Sciatic nerve (tissue), 2 donors: ENCODE measurements around the gene CARHSP1. TPM values are rescaled to one million over a fixed set of nuclear protein-coding genes. Genes with fewer than 3 reads are reported as not detected.
A peak's percentile ranks its signal among the peaks of the same experiment; 100 is the strongest.
"Not testable (repeated sequence)": the region's sequence is repeated elsewhere in the genome, so short reads cannot be mapped to it uniquely, and the experiment has no call there.

ENCODE experiments used
- ATAC-seq: fragments of 200-7000 bp; cut with Tn5 transposase; one replicate; pipeline ENCODE4 v1.9.1; 2020; ENCODE audit warnings: mild to moderate bottlenecking, moderate library complexity
- DNase-seq: peaks from one replicate; pipeline ENCODE4 v3.0.0-alpha.2; 2020; ENCODE audit warnings: low spot score
- intact Hi-C: fragments of 100-400 bp; cut with DNase I; formaldehyde crosslinking; loops from one replicate; pipeline ENCODE4 v1.14.2; 2022
- total RNA-seq: library from RNA; stranded (reverse); fragmentation: NEBNext Ultra II Directional; extraction: Animal tissue kit (Norgen Biotek cat#: 25700); gene quantifications from one replicate; pipeline ENCODE4 v1.2.1, GENCODE V29; 2021
- donor health status: DM: no; HTN: no; CAD: no.
- donor health status: DM: no; HTN: no; CAD: no.

CARHSP1 gene
- total RNA-seq, 1 donor from 2014 or later, result 118 TPM

GRCh38 chr16:8878523-8878911 lies 9.7 kb upstream of the CARHSP1 start:
- peak; percentile 53 for ATAC-seq
- intact Hi-C loops, result loop anchor here (10.0 kb wide), 1 partner anchor 84 kb away; the partner anchor contains the start of genes PMM2 and TMEM186
- no peak for DNase-seq

GRCh38 chr16:8877894-8878522 lies 9.2 kb upstream of the CARHSP1 start:
- DNase-seq (no peak), ATAC-seq (no peak)
- intact Hi-C loops, result loop anchor here (10.0 kb wide), 1 partner anchor 83 kb away; the partner anchor contains the start of genes PMM2 and TMEM186

GRCh38 chr16:8875317-8875716 lies 6.5 kb upstream of the CARHSP1 start:
- intact Hi-C loops, result loop anchor here (10.0 kb wide), 1 partner anchor 81 kb away; the partner anchor contains the start of genes PMM2 and TMEM186
- not testable (repeated sequence) for DNase-seq

GRCh38 chr16:8874388-8874787 lies 5.6 kb upstream of the CARHSP1 start:
- no peak for DNase-seq
- intact Hi-C loops, result loop anchor here (10.0 kb wide), 1 partner anchor 80 kb away; the partner anchor contains the start of genes PMM2 and TMEM186
- ATAC-seq, result no peak

More at GRCh38 chr16:8875317-8875716, 6.5 kb upstream of the CARHSP1 start:
- not testable (repeated sequence) for ATAC-seq

- intact Hi-C loops, result loop anchor here (10.0 kb wide), 1 partner anchor 79 kb away; the partner anchor contains the start of genes PMM2 and TMEM186
- not testable (repeated sequence) for DNase-seq, ATAC-seq
These were observed 5.0 kb upstream of the CARHSP1 start for GRCh38 chr16:8873866-8874195.

- intact Hi-C loops, result loop anchor here (10.0 kb wide), 1 partner anchor 78 kb away; the partner anchor contains the start of genes PMM2 and TMEM186
- no peak for DNase-seq
- ATAC-seq, result no peak
These were observed 4.4 kb upstream of the CARHSP1 start for GRCh38 chr16:8872967-8873865.

GRCh38 chr16:8872071-8872470 lies 3.3 kb upstream of the CARHSP1 start:
- DNase-seq, result no peak
- intact Hi-C loops, result loop anchor here (10.0 kb wide), 1 partner anchor 77 kb away; the partner anchor contains the start of genes PMM2 and TMEM186
- no peak for ATAC-seq

GRCh38 chr16:8869988-8870241 lies 1.1 kb upstream of the CARHSP1 start:
- DNase-seq, ATAC-seq: not testable (repeated sequence)
- intact Hi-C loops, result loop anchor here (10.0 kb wide), 2 partner anchors 75 to 1755 kb away; partner anchors contain the start of genes PMM2 and TMEM186

GRCh38 chr16:8869212-8869987 lies 594 bp upstream of the CARHSP1 start:
- DNase-seq (no peak), ATAC-seq (no peak)
- intact Hi-C loops, result loop anchor here (10.0 kb wide), 1 partner anchor 1755 kb away; no protein-coding TSS in a partner anchor

GRCh38 chr16:8867932-8868415 lies 832 bp downstream of the CARHSP1 start:
- ATAC-seq (no peak), DNase-seq (no peak)
- intact Hi-C loops, result loop anchor here (10.0 kb wide), 1 partner anchor 1757 kb away; no protein-coding TSS in a partner anchor

- DNase-seq (peak; percentile 83), ATAC-seq (peak; percentile 9)
- intact Hi-C loops, result loop anchor here (10.0 kb wide), 1 partner anchor 1757 kb away; no protein-coding TSS in a partner anchor
These were observed 1.4 kb downstream of the CARHSP1 start for GRCh38 chr16:8867216-8867931.

GRCh38 chr16:8866884-8867215 lies 2.0 kb downstream of the CARHSP1 start:
- ATAC-seq, result no peak
- DNase-seq, result no peak

GRCh38 chr16:8866118-8866883 lies 2.5 kb downstream of the CARHSP1 start:
- ATAC-seq (peak; percentile 57), DNase-seq (peak; percentile 79)
- intact Hi-C loops, result loop anchor here (10.0 kb wide), 1 partner anchor 1758 kb away; no protein-coding TSS in a partner anchor

More at GRCh38 chr16:8866884-8867215, 2.0 kb downstream of the CARHSP1 start:
- intact Hi-C loops, result loop anchor here (10.0 kb wide), 1 partner anchor 1758 kb away; no protein-coding TSS in a partner anchor

- ATAC-seq (no peak), DNase-seq (no peak)
- intact Hi-C loops, result loop anchor here (10.0 kb wide), 1 partner anchor 1759 kb away; no protein-coding TSS in a partner anchor
These were observed 3.5 kb downstream of the CARHSP1 start for GRCh38 chr16:8865145-8865882.

- intact Hi-C loops, result loop anchor here (10.0 kb wide), 1 partner anchor 1760 kb away; no protein-coding TSS in a partner anchor
- DNase-seq (no peak), ATAC-seq (no peak)
These were observed 4.2 kb downstream of the CARHSP1 start for GRCh38 chr16:8864480-8865110.
